GM12864 (cell line): ENCODE measurements around the gene CHAF1B.

Source experiments
- DNase-seq: peaks from one replicate; pipeline ENCODE4 v3.0.0-alpha.2; 2011; ENCODE audit warnings: low read depth
- H3K4me3 ChIP-seq: 2 replicates; pipeline ENCODE4 v1.5.1; 2011; ENCODE audit warnings: mild to moderate bottlenecking, low read depth, low read length, control low read depth
- CTCF ChIP-seq: IDR thresholded peaks from 2 replicates; pipeline ENCODE4 v1.5.1; 2011; ENCODE audit warnings: low read depth, mild to moderate bottlenecking, moderate library complexity, low read length, control low read depth, inconsistent platforms; ENCODE audit errors: missing control alignments

Gene CHAF1B

GRCh38 chr21:36452281-36452825 lies 67.2 kb downstream of the CHAF1B start:
- TF ChIP-seq CTCF, result no peak
- DNase-seq, result no peak
- no peak overlapping the region for H3K4me3 ChIP-seq

GRCh38 chr21:36454093-36454531 lies 68.9 kb downstream of the CHAF1B start:
- no peak for DNase-seq
- no peak for TF ChIP-seq CTCF
- no peak overlapping the region for H3K4me3 ChIP-seq

DNA sequence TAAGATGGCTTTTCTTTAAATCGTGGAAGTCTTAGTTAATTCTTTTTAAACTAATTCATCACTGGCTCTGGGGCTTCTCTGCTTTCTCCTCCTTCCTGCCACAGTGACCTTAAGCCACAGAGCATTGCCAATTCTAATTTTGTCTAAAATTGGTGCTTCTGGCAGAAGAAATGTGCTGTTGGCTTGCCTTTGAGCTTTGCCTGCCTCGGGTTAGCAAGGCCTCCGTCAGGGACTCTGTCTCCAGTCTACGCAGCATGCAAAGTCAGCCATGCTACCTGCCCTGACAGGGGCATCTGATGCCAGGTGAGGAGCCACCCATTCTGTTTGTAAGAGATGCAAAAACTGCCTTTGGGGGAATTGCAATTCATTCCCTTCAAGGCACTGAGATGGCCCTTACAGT lies 69.5 kb downstream of the CHAF1B start:
- TF ChIP-seq CTCF, result no peak
- no peak for DNase-seq
- H3K4me3 ChIP-seq, result no peak overlapping the region

GRCh38 chr21:36456729-36457414 lies 71.7 kb downstream of the CHAF1B start:
- no peak overlapping the region for H3K4me3 ChIP-seq
- DNase-seq, result no peak
- no peak for TF ChIP-seq CTCF

- no peak for TF ChIP-seq CTCF
- no peak for DNase-seq
- no peak overlapping the region for H3K4me3 ChIP-seq
Observed at GRCh38 chr21:36459098-36459497, 73.9 kb downstream of the CHAF1B start.

GRCh38 chr21:36460866-36461265 lies 75.7 kb downstream of the CHAF1B start:
- no peak for TF ChIP-seq CTCF

DNA sequence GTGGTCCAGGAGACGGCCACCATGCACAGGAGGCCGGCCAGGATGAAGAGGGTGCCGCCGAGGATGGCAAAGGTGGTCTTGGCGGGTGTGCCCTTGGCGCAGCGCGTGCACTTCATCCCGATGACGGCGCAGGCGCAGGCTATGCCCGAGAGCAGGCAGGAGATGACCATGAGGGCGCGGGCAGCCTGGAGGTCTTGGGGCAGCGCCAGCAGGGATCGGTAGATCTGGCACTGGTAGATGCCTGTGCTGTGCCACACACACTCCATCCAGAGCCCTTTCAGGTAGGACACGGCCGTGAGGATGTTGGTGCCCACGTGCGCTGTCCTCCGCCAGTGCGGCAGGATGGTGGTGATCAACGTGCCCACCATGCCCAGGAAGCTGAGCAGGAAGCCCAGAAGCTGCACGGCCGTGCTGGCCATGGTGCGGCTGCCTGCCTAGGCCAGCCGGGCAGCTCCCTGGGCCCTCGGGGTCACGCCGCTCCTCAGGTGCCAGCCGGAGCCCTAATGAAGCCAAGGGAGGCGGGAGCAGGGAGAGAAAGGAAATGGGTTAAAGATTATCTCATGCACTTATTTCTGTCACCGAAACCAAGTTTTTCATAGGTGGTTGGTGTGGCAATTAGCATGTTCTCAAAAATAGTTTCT lies 76.2 kb downstream of the CHAF1B start:
- no peak for TF ChIP-seq CTCF
- no peak for DNase-seq
- H3K4me3 ChIP-seq, result no peak overlapping the region

More at GRCh38 chr21:36460866-36461265, 75.7 kb downstream of the CHAF1B start:
- no peak overlapping the region for H3K4me3 ChIP-seq
- DNase-seq, result no peak
